GM21529 (cell line): ENCODE data around the gene DPP4.

ENCODE experiments used
- ATAC-seq: cut with Tn5 transposase; IDR thresholded peaks from one replicate; pipeline ENCODE4 v1.9.1; 2021; ENCODE audit not compliant: unreplicated experiment

DPP4 gene

GRCh38 chr2:162021516-162022058 lies 52.4 kb downstream of the DPP4 start:
- ATAC-seq: no peak

GRCh38 chr2:162018530-162018929 lies 55.5 kb downstream of the DPP4 start:
- no peak for ATAC-seq

- ATAC-seq: no peak
Observed at GRCh38 chr2:162017233-162017632, 56.8 kb downstream of the DPP4 start.

- ATAC-seq: no peak
Observed at GRCh38 chr2:162016080-162016479, 57.9 kb downstream of the DPP4 start.

GRCh38 chr2:162014751-162015150 lies 59.3 kb downstream of the DPP4 start:
- no peak for ATAC-seq

GRCh38 chr2:162013514-162014475 lies 60.2 kb downstream of the DPP4 start:
- no peak for ATAC-seq

- ATAC-seq: no peak
Observed at GRCh38 chr2:162012565-162013058, 61.4 kb downstream of the DPP4 start.

- ATAC-seq: no peak
Observed at GRCh38 chr2:162011706-162012564, 62.1 kb downstream of the DPP4 start.

GRCh38 chr2:162009543-162009942 lies 64.5 kb downstream of the DPP4 start:
- no peak for ATAC-seq

- no peak for ATAC-seq
Observed at GRCh38 chr2:162007447-162008040, 66.5 kb downstream of the DPP4 start.

GRCh38 chr2:162006337-162006736 lies 67.7 kb downstream of the DPP4 start:
- no peak for ATAC-seq

GRCh38 chr2:162004031-162004430 lies 70.0 kb downstream of the DPP4 start:
- no peak for ATAC-seq

- ATAC-seq: no peak
Observed at GRCh38 chr2:162002623-162003235, 71.3 kb downstream of the DPP4 start.

- ATAC-seq: no peak
Observed at GRCh38 chr2:162000431-162000830, 73.6 kb downstream of the DPP4 start.

- no peak for ATAC-seq
Observed at GRCh38 chr2:161999321-161999720, 74.7 kb downstream of the DPP4 start.

GRCh38 chr2:161998857-161999256 lies 75.2 kb downstream of the DPP4 start:
- no peak for ATAC-seq

GRCh38 chr2:161997916-161998471 lies 76.0 kb downstream of the DPP4 start:
- ATAC-seq: no peak

GRCh38 chr2:161995553-161996016 lies 78.4 kb downstream of the DPP4 start:
- ATAC-seq: no peak

GRCh38 chr2:161994761-161995520 lies 79.1 kb downstream of the DPP4 start:
- no peak for ATAC-seq
